ENCODE data around the gene TMEM120B. TPM values are rescaled to one million over a fixed set of nuclear protein-coding genes. Genes with fewer than 3 reads are reported as not detected.

Gene TMEM120B
- total RNA-seq, 1 donor from 2014 or later = 17.1 TPM

- Histone ChIP-seq H3K27me3 (no peaks in the 10 kb centered on the region), H3K9me3 (no peaks in the 10 kb centered on the region), H3K4me3 (no peak overlapping the region), H3K4me1 (peaks cover 56% of the 10 kb centered on the region), H3K36me3 (peaks cover 53% of the 10 kb centered on the region), H3K27ac (no peak overlapping the region)
- ATAC-seq = no peak
- TF ChIP-seq, protein P1, sequence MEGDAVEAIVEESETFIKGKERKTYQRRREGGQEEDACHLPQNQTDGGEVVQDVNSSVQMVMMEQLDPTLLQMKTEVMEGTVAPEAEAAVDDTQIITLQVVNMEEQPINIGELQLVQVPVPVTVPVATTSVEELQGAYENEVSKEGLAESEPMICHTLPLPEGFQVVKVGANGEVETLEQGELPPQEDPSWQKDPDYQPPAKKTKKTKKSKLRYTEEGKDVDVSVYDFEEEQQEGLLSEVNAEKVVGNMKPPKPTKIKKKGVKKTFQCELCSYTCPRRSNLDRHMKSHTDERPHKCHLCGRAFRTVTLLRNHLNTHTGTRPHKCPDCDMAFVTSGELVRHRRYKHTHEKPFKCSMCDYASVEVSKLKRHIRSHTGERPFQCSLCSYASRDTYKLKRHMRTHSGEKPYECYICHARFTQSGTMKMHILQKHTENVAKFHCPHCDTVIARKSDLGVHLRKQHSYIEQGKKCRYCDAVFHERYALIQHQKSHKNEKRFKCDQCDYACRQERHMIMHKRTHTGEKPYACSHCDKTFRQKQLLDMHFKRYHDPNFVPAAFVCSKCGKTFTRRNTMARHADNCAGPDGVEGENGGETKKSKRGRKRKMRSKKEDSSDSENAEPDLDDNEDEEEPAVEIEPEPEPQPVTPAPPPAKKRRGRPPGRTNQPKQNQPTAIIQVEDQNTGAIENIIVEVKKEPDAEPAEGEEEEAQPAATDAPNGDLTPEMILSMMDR (IDR thresholded peaks at IDR 0.05) = no peak
- DNase-seq = no peak
- intact Hi-C loops (cut with DNase I) = no loop called here
These were observed 97.8 kb downstream of the TMEM120B start for GRCh38 chr12:121810234-121810817.

DNA sequence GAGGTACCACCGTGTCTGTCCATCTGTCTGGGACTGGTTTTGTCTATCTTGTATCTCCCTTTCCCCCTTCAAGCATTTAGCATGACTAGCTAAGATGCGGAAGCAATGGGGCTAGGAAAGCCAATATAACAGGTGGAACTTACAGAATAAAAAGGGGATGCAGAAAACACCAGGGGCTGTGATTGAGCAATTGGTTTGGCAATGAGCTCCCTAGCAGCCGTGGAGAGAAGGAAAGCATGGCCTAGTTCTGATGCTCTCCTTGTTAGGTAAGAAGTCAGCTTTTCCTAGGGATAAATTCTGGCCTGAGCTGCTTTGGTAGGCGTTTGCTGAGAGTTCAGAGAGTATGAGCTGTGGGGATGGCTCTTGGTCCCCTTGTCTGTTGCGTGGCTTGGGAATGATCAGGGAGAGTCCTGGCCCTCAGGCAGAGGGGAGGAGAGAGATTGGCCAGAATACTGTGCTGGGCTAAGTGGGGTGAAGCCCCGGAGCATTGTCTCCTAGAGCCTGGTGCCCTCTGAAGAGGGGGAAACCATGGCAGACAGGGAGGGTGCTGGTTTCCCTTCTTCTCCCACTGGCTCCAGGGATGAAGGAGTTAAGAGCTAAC lies 98.4 kb downstream of the TMEM120B start:
- intact Hi-C loops (cut with DNase I) = no loop called here
- Histone ChIP-seq H3K36me3 (peaks cover 60% of the 10 kb centered on the region), H3K9me3 (no peaks in the 10 kb centered on the region), H3K27me3 (no peaks in the 10 kb centered on the region), H3K27ac (peak overlapping the region; percentile 73), H3K4me1 (peaks cover 50% of the 10 kb centered on the region), H3K4me3 (peak overlapping the region; percentile 70)
- ATAC-seq (no peak), DNase-seq (no peak)
- TF ChIP-seq, protein P1 (IDR thresholded peaks at IDR 0.05) = no peak

GRCh38 chr12:121811434-121812319 lies 99.1 kb downstream of the TMEM120B start:
- Histone ChIP-seq H3K27ac (peak overlapping the region; percentile 73), H3K36me3 (peaks cover 66% of the 10 kb centered on the region), H3K27me3 (no peaks in the 10 kb centered on the region), H3K4me1 (peaks cover 43% of the 10 kb centered on the region), H3K4me3 (peak overlapping the region; percentile 70), H3K9me3 (no peaks in the 10 kb centered on the region)
- intact Hi-C loops (cut with DNase I) = no loop called here
- ATAC-seq = peak; percentile 92
- DNase-seq = peak; percentile 89
- TF ChIP-seq, protein P1 (IDR thresholded peaks at IDR 0.05) = peak; percentile 100

DNA sequence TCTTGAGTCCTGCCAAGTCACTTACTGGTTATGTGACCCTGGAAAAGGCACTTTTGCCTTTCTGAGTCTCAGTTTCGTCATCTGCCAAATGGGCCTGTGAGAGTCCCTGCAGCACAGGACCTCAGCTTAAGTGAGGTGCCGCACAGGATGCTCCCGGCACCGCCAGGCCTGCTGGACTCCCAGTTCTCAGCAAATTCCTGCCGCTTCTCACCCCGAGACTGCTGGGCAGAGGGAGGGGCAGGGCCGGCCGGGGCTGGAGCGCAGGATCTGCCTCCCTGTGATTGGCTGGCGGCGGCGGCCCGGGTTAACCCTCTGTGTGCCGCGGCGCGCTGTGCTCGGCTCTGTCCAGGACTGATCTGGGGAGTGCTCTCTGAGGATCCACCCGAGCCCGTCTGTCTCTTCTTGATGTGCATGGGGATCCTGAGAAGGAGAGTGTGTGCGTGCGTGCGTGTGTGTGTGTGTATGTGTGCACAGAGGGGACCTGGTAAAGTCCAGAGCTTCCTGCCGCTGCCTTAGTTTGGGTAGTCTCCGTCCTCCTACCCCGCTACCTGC lies 99.8 kb downstream of the TMEM120B start:
- Histone ChIP-seq H3K4me3 (peak overlapping the region; percentile 70), H3K27me3 (no peaks in the 10 kb centered on the region), H3K36me3 (peaks cover 66% of the 10 kb centered on the region), H3K9me3 (no peaks in the 10 kb centered on the region), H3K4me1 (peaks cover 36% of the 10 kb centered on the region), H3K27ac (peak overlapping the region; percentile 73)
- TF ChIP-seq, protein P1 (IDR thresholded peaks at IDR 0.05) = no peak
- peak; percentile 90 for DNase-seq
- ATAC-seq = peak; percentile 89
- intact Hi-C loops (cut with DNase I) = no loop called here

DNA sequence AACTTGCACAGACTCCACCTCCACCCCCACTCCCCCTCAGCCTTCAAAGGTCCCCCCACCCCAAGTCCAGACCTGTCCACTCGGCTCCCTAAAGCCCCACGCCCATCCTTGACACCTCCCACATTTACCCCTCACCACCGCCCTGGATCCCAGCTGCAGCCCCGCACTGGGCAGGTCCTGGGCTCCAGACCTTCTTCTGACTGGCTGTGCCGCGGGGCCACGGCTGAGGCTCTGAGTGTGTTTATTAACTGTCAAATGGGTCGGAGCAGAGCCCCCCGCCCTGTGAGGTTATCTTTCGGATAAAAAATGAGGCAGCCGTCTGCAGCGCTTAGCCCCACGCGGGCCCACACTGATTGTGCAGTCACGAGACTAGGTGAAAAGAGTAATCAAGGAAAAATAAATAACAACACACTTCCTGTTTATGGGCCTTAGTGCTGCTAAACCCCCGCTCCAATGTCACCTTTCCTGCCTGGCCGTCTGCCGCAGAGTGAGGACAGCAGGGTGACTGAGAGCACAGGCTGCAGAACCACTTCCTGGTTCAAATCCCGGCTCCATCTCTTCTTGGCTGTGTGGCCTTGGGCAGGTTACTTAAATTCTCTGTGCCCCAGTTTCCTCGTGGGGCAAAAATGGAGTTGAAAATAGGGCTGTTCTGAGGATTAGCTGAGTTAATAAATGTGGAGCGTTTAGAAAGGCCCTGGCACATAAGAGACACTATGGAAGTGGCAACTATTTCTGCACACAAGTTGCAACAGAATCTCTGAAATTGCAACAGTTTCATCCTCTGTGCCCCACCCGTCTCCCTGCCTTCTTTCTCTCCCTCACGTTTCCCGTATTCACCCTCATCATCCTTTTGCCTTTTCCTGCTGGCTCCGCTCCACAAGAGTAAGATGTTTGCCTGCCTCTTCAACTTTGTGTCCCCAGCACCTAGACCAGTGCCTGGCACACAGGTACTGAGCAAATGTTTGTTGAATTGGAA lies 100.7 kb downstream of the TMEM120B start:
- H3K4me3 ChIP-seq = peak overlapping the region; percentile 70
- H3K4me1 ChIP-seq = peaks cover 35% of the 10 kb centered on the region
- peaks cover 69% of the 10 kb centered on the region for H3K36me3 ChIP-seq
- no peaks in the 10 kb centered on the region for H3K27me3 ChIP-seq
- H3K9me3 ChIP-seq = no peaks in the 10 kb centered on the region
- intact Hi-C loops (cut with DNase I) = no loop called here
- ATAC-seq (no peak), DNase-seq (no peak)
- no peak overlapping the region for H3K27ac ChIP-seq
- TF ChIP-seq, protein P1 (IDR thresholded peaks at IDR 0.05) = no peak
